HepG2 (cell line): Measurements from ENCODE around the gene PPP1R18. TPM values are rescaled to one million over a fixed set of nuclear protein-coding genes. Genes with fewer than 3 reads are reported as not detected.
A peak's percentile ranks its signal among the peaks of the same experiment; 100 is the strongest.

ENCODE experiments used
- ARID4A ChIP-seq: sonication (generic); formaldehyde crosslinking; IDR thresholded peaks from 2 replicates; pipeline ENCODE4 v1.5.0; 2020; ENCODE audit warnings: mild to moderate bottlenecking, missing genetic modification reagents, borderline replicate concordance
- DZIP1 ChIP-seq: sonication (generic); formaldehyde crosslinking; IDR thresholded peaks from 2 replicates; pipeline ENCODE4 v1.5.0; 2020; ENCODE audit warnings: mild to moderate bottlenecking, missing genetic modification reagents
- ETS1 ChIP-seq: sonication (generic); formaldehyde crosslinking; IDR thresholded peaks from 2 replicates; pipeline ENCODE4 v1.4.0; 2020; ENCODE audit warnings: missing genetic modification reagents
- FLYWCH1 ChIP-seq: sonication (generic); formaldehyde crosslinking; IDR thresholded peaks from 2 replicates; pipeline ENCODE4 v1.8.1; 2023; ENCODE audit warnings: mild to moderate bottlenecking, missing genetic modification reagents
- HMG20A ChIP-seq: IDR thresholded peaks from 2 replicates; pipeline ENCODE4 v1.6.1; 2016; ENCODE audit warnings: borderline replicate concordance
- HNF1A ChIP-seq, 2 experiments: sonication (generic) in 1 of 2; formaldehyde crosslinking in 1 of 2; IDR thresholded peaks; 2 replicates each; pipeline versions ENCODE4 v1.4.0 to v1.6.1; 2016 to 2020; ENCODE audit warnings: borderline replicate concordance in 1 of 2, low read depth in 1 of 2, mild to moderate bottlenecking in 1 of 2, missing genetic modification reagents in 1 of 2
- RBAK ChIP-seq: sonication (generic); formaldehyde crosslinking; IDR thresholded peaks from 2 replicates; pipeline ENCODE4 v1.5.1; 2020; ENCODE audit warnings: mild to moderate bottlenecking, missing genetic modification reagents
- SOX13 ChIP-seq, 3 experiments: fragments of 450-650 bp in 1 of 3; sonication (generic) in 1 of 3; formaldehyde crosslinking in 1 of 3; IDR thresholded peaks in 2 of 3; conservative IDR thresholded peaks in 1 of 3; 2 replicates each; pipeline versions ENCODE4 v1.5.0 to v1.6.1; 2016 to 2020; ENCODE audit warnings: antibody characterized with exemption in 1 of 3, mild to moderate bottlenecking in 1 of 3, missing compliant biosample characterization in 1 of 3, missing genetic modification reagents in 1 of 3, moderate library complexity in 1 of 3
- SRF ChIP-seq: IDR thresholded peaks from 2 replicates; pipeline ENCODE4 v1.6.1; 2011; ENCODE audit warnings: mild to moderate bottlenecking, low read depth, low read length, moderate library complexity
- WIZ ChIP-seq: sonication (generic); formaldehyde crosslinking; IDR thresholded peaks from 2 replicates; pipeline ENCODE4 v1.5.1; 2020; ENCODE audit warnings: mild to moderate bottlenecking, missing genetic modification reagents
- ZBTB1 ChIP-seq: sonication (generic); formaldehyde crosslinking; IDR thresholded peaks from 2 replicates; pipeline ENCODE4 v1.4.0; 2020; ENCODE audit warnings: missing genetic modification reagents, borderline replicate concordance
- ZFAT ChIP-seq: sonication (generic); formaldehyde crosslinking; conservative IDR thresholded peaks from 2 replicates; pipeline ENCODE4 v1.8.1; 2023; ENCODE audit warnings: missing genetic modification reagents, inconsistent platforms
- ZNF317 ChIP-seq: sonication (generic); formaldehyde crosslinking; IDR thresholded peaks from 2 replicates; pipeline ENCODE4 v1.5.0; 2020; ENCODE audit warnings: mild to moderate bottlenecking, missing genetic modification reagents
- ZNF598 ChIP-seq: sonication (generic); formaldehyde crosslinking; IDR thresholded peaks from 2 replicates; pipeline ENCODE4 v1.5.1; 2020; ENCODE audit warnings: mild to moderate bottlenecking, missing genetic modification reagents, borderline replicate concordance
- polyA plus RNA-seq, 8 experiments: library from polyadenylated mRNA; depleted of rRNA in 3 of 8; stranded (reverse) in 7 of 8; unstranded in 1 of 8; fragments of >200 nt; fragmentation: Illumina TruSeq in 4 of 8; extraction: Trizol in 4 of 8; gene quantifications; 2 replicates each; pipeline versions ENCODE4 v1.2.1 to v1.2.3, GENCODE V29; 2011 to 2016; ENCODE audit warnings: low read depth in 4 of 8, missing spikeins in 1 of 8, mixed read lengths in 1 of 8; ENCODE audit not compliant: insufficient read depth in 1 of 8
- total RNA-seq, 5 experiments: library from RNA; depleted of rRNA; stranded (reverse); fragments of >200 nt; fragmentation: Illumina TruSeq; extraction: Trizol; gene quantifications; 2 replicates each; pipeline ENCODE4 v1.2.3, GENCODE V29; 2016; ENCODE audit warnings: low read depth in 1 of 5

PPP1R18 gene
- total and polyA plus RNA-seq, 2 of the 13 experiments (the other 11 are each of a cell fraction or from before 2014, with no cell fraction given): 4.9 to 9.2 TPM

- TF ChIP-seq HNF1A (IDR thresholded peaks at IDR 0.05; ENCODE audit: low read depth) (no peak), HNF1A (CRISPR knock-in tag; IDR thresholded peaks at IDR 0.05; ENCODE audit: borderline replicate concordance) (0 out of 2 replicates have a peak, but pooled peaks have one; percentile 13), HMG20A (no peak), ZNF598 (CRISPR knock-in tag) (peak; percentile 71; the same call in 1 of the 2 replicates), ZBTB1 (CRISPR knock-in tag) (no peak), DZIP1 (CRISPR knock-in tag) (no peak), SOX13 (IDR thresholded peaks at IDR 0.05) (no peak), SOX13 (CRISPR knock-in tag; conservative IDR thresholded peaks at IDR 0.05 in 1 of 2, IDR thresholded peaks at IDR 0.05 in 1 of 2) (peak in 1 of 2 experiments; percentile 69; a peak in 1 of 4 replicates), SRF (0 out of 2 replicates have a peak, but pooled peaks have one; percentile 15), ARID4A (CRISPR knock-in tag) (peak; percentile 78; the same call in 1 of the 2 replicates), ZNF317 (peak; percentile 69; the same call in 1 of the 2 replicates), ETS1 (CRISPR knock-in tag) (no peak), ZFAT (CRISPR knock-in tag) (no peak), RBAK (no peak), WIZ (CRISPR knock-in tag) (no peak), FLYWCH1 (CRISPR knock-in tag) (no peak)
Measured at GRCh38 chr6:30678964-30679726, 7.3 kb downstream of the PPP1R18 start (continued).
